ENCODE results near the gene INPP5A.

INPP5A gene

GRCh38 chr10:132614431-132615340 is 77.1 kb downstream of the INPP5A start:
- no peak for DNase-seq (ENCODE audit: low spot score)

- no peak for DNase-seq (ENCODE audit: low spot score)
Measured at GRCh38 chr10:132615341-132616169, 78.0 kb downstream of the INPP5A start.

- DNase-seq (ENCODE audit: low spot score), result no peak
Measured at GRCh38 chr10:132616170-132616995, 78.8 kb downstream of the INPP5A start.

GRCh38 chr10:132616996-132617736 is 79.6 kb downstream of the INPP5A start:
- no peak for DNase-seq (ENCODE audit: low spot score)

- no peak for DNase-seq (ENCODE audit: low spot score)
Measured at GRCh38 chr10:132617737-132618052, 80.1 kb downstream of the INPP5A start.

- DNase-seq (ENCODE audit: low spot score), result no peak
Measured at GRCh38 chr10:132618158-132618919, 80.8 kb downstream of the INPP5A start.

- DNase-seq (ENCODE audit: low spot score), result no peak
Measured at GRCh38 chr10:132619927-132620326, 82.3 kb downstream of the INPP5A start.

GRCh38 chr10:132624061-132624846 is 86.7 kb downstream of the INPP5A start:
- no peak for DNase-seq (ENCODE audit: low spot score)

GRCh38 chr10:132624847-132625471 is 87.4 kb downstream of the INPP5A start:
- DNase-seq (ENCODE audit: low spot score), result no peak

- no peak for DNase-seq (ENCODE audit: low spot score)
Measured at GRCh38 chr10:132626019-132626760, 88.6 kb downstream of the INPP5A start.

- no peak for DNase-seq (ENCODE audit: low spot score)
Measured at GRCh38 chr10:132626761-132627665, 89.4 kb downstream of the INPP5A start.

- peak; percentile 22 for DNase-seq (ENCODE audit: low spot score)
Measured at GRCh38 chr10:132627666-132628531, 90.3 kb downstream of the INPP5A start.

- DNase-seq (ENCODE audit: low spot score), result no peak
Measured at GRCh38 chr10:132628966-132629900, 91.6 kb downstream of the INPP5A start.

GRCh38 chr10:132630156-132630555 is 92.6 kb downstream of the INPP5A start:
- DNase-seq (ENCODE audit: low spot score), result no peak

GRCh38 chr10:132630666-132631337 is 93.2 kb downstream of the INPP5A start:
- DNase-seq (ENCODE audit: low spot score), result no peak
